K562 (cell line): ENCODE results near the gene PBX2. TPM values are rescaled to one million over a fixed set of nuclear protein-coding genes. Genes with fewer than 3 reads are reported as not detected.

Experiments
- BCL6 ChIP-seq: fragments of 250-450 bp; sonication (Bioruptor Pico); IDR thresholded peaks from 2 replicates; pipeline ENCODE4 v1.4.0; 2020
- BMI1 ChIP-seq: fragments of 150-350 bp; IDR thresholded peaks from 2 replicates; pipeline ENCODE4 v1.6.1; 2014; ENCODE audit warnings: low read length
- DIDO1 ChIP-seq: fragments of 450-650 bp; IDR thresholded peaks from 2 replicates; pipeline ENCODE4 v1.6.1; 2016; ENCODE audit warnings: low read depth, missing biosample characterization, missing genetic modification characterization
- E2F3 ChIP-seq: fragments of 250-450 bp; sonication (Bioruptor Pico); IDR thresholded peaks from 2 replicates; pipeline ENCODE4 v1.4.0; 2020; ENCODE audit warnings: mild to moderate bottlenecking
- E2F5 ChIP-seq: sonication (generic); formaldehyde crosslinking; IDR thresholded peaks from 2 replicates; pipeline ENCODE4 v1.8.0; 2022; ENCODE audit warnings: mild to moderate bottlenecking, missing genetic modification reagents
- HEY1 ChIP-seq: fragments of 250-450 bp; sonication (Bioruptor Pico); IDR thresholded peaks from 2 replicates; pipeline ENCODE4 v1.5.0; 2020; ENCODE audit warnings: mild to moderate bottlenecking, moderate library complexity, borderline replicate concordance
- HINFP ChIP-seq: fragments of 450-650 bp; conservative IDR thresholded peaks from 2 replicates; pipeline ENCODE4 v1.6.1; 2016; ENCODE audit warnings: missing genetic modification characterization, low read depth, mild to moderate bottlenecking, control low read depth, missing compliant biosample characterization
- HNRNPLL ChIP-seq: fragments of 200-400 bp; formaldehyde crosslinking; IDR thresholded peaks from 2 replicates; pipeline ENCODE4 v1.6.1; 2017; ENCODE audit warnings: low read length, low read depth, mild to moderate bottlenecking; ENCODE audit not compliant: poor library complexity, severe bottlenecking
- KLF10 ChIP-seq: fragments of 250-450 bp; sonication (Bioruptor Pico); IDR thresholded peaks from 2 replicates; pipeline ENCODE4 v1.6.1; 2021; ENCODE audit warnings: matching md5 sums
- MIER1 ChIP-seq: fragments of 450-650 bp; IDR thresholded peaks from 2 replicates; pipeline ENCODE4 v1.6.1; 2016; ENCODE audit warnings: antibody characterized with exemption, mild to moderate bottlenecking, low read depth
- NCOA4 ChIP-seq: fragments of 450-650 bp; IDR thresholded peaks from 2 replicates; pipeline ENCODE4 v1.6.1; 2018; ENCODE audit warnings: mild to moderate bottlenecking; ENCODE audit not compliant: partially characterized antibody
- NFRKB ChIP-seq: fragments of 450-650 bp; IDR thresholded peaks from 2 replicates; pipeline ENCODE4 v1.6.1; 2016; ENCODE audit warnings: low read depth
- SMARCA5 ChIP-seq: fragments of 450-650 bp; IDR thresholded peaks from 2 replicates; pipeline ENCODE4 v1.6.1; 2016
- SREBF2 ChIP-seq: sonication (generic); formaldehyde crosslinking; IDR thresholded peaks from 2 replicates; pipeline ENCODE4 v1.4.0; 2020; ENCODE audit warnings: mild to moderate bottlenecking, missing genetic modification reagents
- ZNF133 ChIP-seq: fragments of 250-450 bp; sonication (Bioruptor Pico); IDR thresholded peaks from 2 replicates; pipeline ENCODE4 v1.4.0; 2020; ENCODE audit warnings: mild to moderate bottlenecking
- ZNF592 ChIP-seq: fragments of 450-650 bp; IDR thresholded peaks from 2 replicates; pipeline ENCODE4 v1.6.1; 2017; ENCODE audit warnings: antibody characterized with exemption, mild to moderate bottlenecking
- ZNF76 ChIP-seq: fragments of 250-450 bp; sonication (Bioruptor Pico); IDR thresholded peaks from 2 replicates; pipeline ENCODE4 v1.4.0; 2020; ENCODE audit warnings: mild to moderate bottlenecking, moderate library complexity, borderline replicate concordance
- ZSCAN29 ChIP-seq: fragments of 450-650 bp; IDR thresholded peaks from 2 replicates; pipeline ENCODE4 v1.6.1; 2017
- polyA plus RNA-seq, 8 experiments: library from polyadenylated mRNA; depleted of rRNA in 4 of 8; stranded (reverse) in 5 of 8; unstranded in 3 of 8; fragments of >200 nt; fragmentation: Nextera tagmentation in 2 of 8; fragmentation: Illumina TruSeq in 1 of 8; extraction: Ambion mirVana in 2 of 8; extraction: Trizol in 1 of 8; gene quantifications; 2 replicates each; pipeline versions ENCODE4 v1.2.1 to v1.2.3, GENCODE V29; 2011 to 2014; ENCODE audit warnings: inconsistent platforms in 1 of 8, missing spikeins in 1 of 8
- total RNA-seq, 7 experiments: library from RNA; depleted of rRNA in 6 of 7; stranded (reverse); fragments of >200 nt in 6 of 7; fragmentation: Illumina TruSeq in 2 of 7; extraction: Trizol in 2 of 7; gene quantifications; 2 replicates each; pipeline versions ENCODE4 v1.2.1 to v1.2.3, GENCODE V29; 2011 to 2021; ENCODE audit warnings: low replicate concordance in 1 of 7
- TF ChIP-seq, protein P1 (sequence below), 2 experiments: IDR thresholded peaks; 2 replicates each; pipeline ENCODE4 v1.6.1; 2012; ENCODE audit warnings: improper control_type of control experiment in 2 of 2, low read depth in 2 of 2, low read length in 2 of 2, borderline replicate concordance in 1 of 2

Gene PBX2
- total and polyA plus RNA-seq, 9 of the 15 experiments (the other 6 are each of a cell fraction or from before 2014, with no cell fraction given): 1.9 to 134 (median 62.5) TPM

DNA sequence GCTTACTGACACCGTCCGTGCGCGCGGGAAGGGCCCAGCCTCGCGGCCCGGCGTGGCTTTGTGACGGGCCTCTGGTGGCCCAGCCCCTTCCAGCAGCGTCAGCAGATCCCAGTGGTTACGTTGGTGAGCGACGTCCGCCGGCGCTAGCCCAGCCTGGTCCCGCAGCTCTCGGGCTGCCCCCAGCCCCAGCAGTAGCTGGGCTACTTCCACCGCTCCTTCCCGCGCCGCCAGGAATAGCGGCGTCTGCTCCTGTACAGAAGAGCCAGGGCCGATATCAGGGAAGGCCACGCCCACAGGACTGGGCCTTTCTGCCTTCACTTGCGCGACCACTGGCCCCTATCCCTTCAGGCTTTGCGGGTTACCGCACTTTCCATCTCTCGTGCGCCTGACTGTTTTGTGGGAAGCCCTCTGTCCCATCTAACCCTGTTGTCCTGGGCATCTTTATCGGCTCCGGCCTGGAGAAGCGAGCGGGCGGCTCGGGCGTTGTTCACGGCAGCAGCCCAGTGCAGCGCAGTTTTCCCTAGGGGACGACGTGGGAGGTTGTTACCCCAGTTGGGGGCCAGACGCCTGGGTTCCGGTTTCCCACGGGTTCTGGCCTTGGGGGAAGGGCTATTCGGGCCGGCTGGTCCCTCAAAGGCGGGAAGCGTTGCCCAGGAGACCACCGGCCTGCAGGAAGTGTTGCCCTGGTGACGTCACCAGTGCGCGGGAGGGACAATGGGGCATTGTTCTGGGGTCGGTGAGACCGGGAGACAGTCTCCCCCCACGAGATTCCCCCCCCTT, 6.1 kb upstream of the PBX2 start (continued):
- peak; percentile 78; the same call in 1 of the 2 replicates for TF ChIP-seq ZNF592
- peak; percentile 73 for TF ChIP-seq HNRNPLL
- no peak for TF ChIP-seq BCL6
- no peak for TF ChIP-seq KLF10 (CRISPR knock-in tag)
- TF ChIP-seq, protein P1, sequence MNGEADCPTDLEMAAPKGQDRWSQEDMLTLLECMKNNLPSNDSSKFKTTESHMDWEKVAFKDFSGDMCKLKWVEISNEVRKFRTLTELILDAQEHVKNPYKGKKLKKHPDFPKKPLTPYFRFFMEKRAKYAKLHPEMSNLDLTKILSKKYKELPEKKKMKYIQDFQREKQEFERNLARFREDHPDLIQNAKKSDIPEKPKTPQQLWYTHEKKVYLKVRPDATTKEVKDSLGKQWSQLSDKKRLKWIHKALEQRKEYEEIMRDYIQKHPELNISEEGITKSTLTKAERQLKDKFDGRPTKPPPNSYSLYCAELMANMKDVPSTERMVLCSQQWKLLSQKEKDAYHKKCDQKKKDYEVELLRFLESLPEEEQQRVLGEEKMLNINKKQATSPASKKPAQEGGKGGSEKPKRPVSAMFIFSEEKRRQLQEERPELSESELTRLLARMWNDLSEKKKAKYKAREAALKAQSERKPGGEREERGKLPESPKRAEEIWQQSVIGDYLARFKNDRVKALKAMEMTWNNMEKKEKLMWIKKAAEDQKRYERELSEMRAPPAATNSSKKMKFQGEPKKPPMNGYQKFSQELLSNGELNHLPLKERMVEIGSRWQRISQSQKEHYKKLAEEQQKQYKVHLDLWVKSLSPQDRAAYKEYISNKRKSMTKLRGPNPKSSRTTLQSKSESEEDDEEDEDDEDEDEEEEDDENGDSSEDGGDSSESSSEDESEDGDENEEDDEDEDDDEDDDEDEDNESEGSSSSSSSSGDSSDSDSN (IDR thresholded peaks at IDR 0.05; ENCODE audit: borderline replicate concordance in 1 of 2, low read depth in 2 of 2, low read length in 2 of 2): peak in 1 of 2 experiments; percentile 44; a peak in 1 of 4 replicates
- TF ChIP-seq ZNF133: no peak
- TF ChIP-seq HINFP: peak; percentile 11; the same call in 1 of the 2 replicates
- TF ChIP-seq BMI1: 0 out of 2 replicates have a peak, but pooled peaks have one; percentile 27
- TF ChIP-seq NFRKB: peak; percentile 96
- peak; percentile 39; the same call in 1 of the 2 replicates for TF ChIP-seq ZNF76 (CRISPR knock-in tag)
- TF ChIP-seq HEY1: 0 out of 2 replicates have a peak, but pooled peaks have one; percentile 19
- TF ChIP-seq SREBF2: no peak
- peak; percentile 90 for TF ChIP-seq E2F3 (CRISPR knock-in tag)
- TF ChIP-seq MIER1: peak; percentile 47; the same call in 1 of the 2 replicates
- no peak; the same call in none of the 2 replicates for TF ChIP-seq SMARCA5
- no peak for TF ChIP-seq DIDO1 (tag)
- TF ChIP-seq E2F5 (CRISPR knock-in tag): peak; percentile 83; the same call in 1 of the 2 replicates
- TF ChIP-seq NCOA4: no peak
- no peak for TF ChIP-seq ZSCAN29
